H1 (cell line): ENCODE data around the gene LRG1. TPM values are rescaled to one million over a fixed set of nuclear protein-coding genes. Genes with fewer than 3 reads are reported as not detected.

ENCODE experiments used
- CTCF ChIA-PET: fragments of 300-600 bp; sonication (Branson Sonifier 250); formaldehyde crosslinking; loops from one replicate; lab custom pipeline; 2021; ENCODE audit not compliant: partially characterized antibody; lab: Charles Lee
- POLR2A ChIA-PET: fragments of 300-600 bp; sonication (Branson Sonifier 250); formaldehyde crosslinking; loops from one replicate; lab custom pipeline; 2021; ENCODE audit warnings: inconsistent platforms; ENCODE audit not compliant: partially characterized antibody; lab: Charles Lee
- DNase-seq, 2 experiments: peaks; one replicate each; pipeline versions ENCODE4 v3.0.0 to v3.0.0-alpha.2; 2010 to 2022; ENCODE audit warnings: low spot score in 2 of 2, low read depth in 1 of 2, mixed read lengths in 1 of 2
- FAIRE-seq: peaks from 2 replicates; lab custom pipeline; 2011; peaks lifted over from hg19 to GRCh38; lab: Jason Lieb, UNC
- H2AFZ ChIP-seq: 2 replicates; pipeline ENCODE4 v1.8.1; 2012; ENCODE audit warnings: low read length, inconsistent platforms
- H2AK5ac ChIP-seq: 2 replicates; pipeline ENCODE4 v1.6.1; 2013; ENCODE audit warnings: low read depth, low read length
- H2BK120ac ChIP-seq: replicated peaks from 2 replicates; pipeline ENCODE3; 2013; ENCODE audit warnings: low read depth, low read length, inconsistent platforms
- H2BK12ac ChIP-seq: 2 replicates; pipeline ENCODE4 v1.6.1; 2013; ENCODE audit warnings: low read depth, low read length
- H2BK15ac ChIP-seq: 2 replicates; pipeline ENCODE4 v1.6.1; 2013; ENCODE audit warnings: low read length
- H2BK20ac ChIP-seq: 2 replicates; pipeline ENCODE4 v1.6.1; 2013; ENCODE audit warnings: low read length
- H2BK5ac ChIP-seq: 2 replicates; pipeline ENCODE4 v1.6.1; 2013; ENCODE audit warnings: low read depth, low read length
- H3K14ac ChIP-seq: 2 replicates; pipeline ENCODE4 v1.6.1; 2013; ENCODE audit warnings: inconsistent platforms; ENCODE audit not compliant: insufficient read length
- H3K18ac ChIP-seq: 2 replicates; pipeline ENCODE4 v1.6.1; 2013; ENCODE audit warnings: low read length; ENCODE audit errors: extremely low read depth
- H3K23ac ChIP-seq: 2 replicates; pipeline ENCODE4 v1.6.1; 2013; ENCODE audit warnings: inconsistent platforms; ENCODE audit not compliant: insufficient read length
- H3K23me2 ChIP-seq: 2 replicates; pipeline ENCODE4 v1.6.1; 2013; ENCODE audit warnings: low read depth, low read length
- H3K27ac ChIP-seq: 2 replicates; pipeline ENCODE4 v1.6.1; 2011; ENCODE audit warnings: low read depth, low read length, inconsistent platforms
- H3K27me3 ChIP-seq, 4 experiments: replicated peaks in 1 of 4; 1 replicate in 1 of 4; 2 replicates in 3 of 4; pipeline versions ENCODE4 v1.6.1 to v1.8.1; 2011 to 2013; ENCODE audit warnings: low read length in 3 of 4, mild to moderate bottlenecking in 3 of 4, inconsistent platforms in 2 of 4, mixed read lengths in 2 of 4, moderate library complexity in 1 of 4; ENCODE audit not compliant: control insufficient read depth in 3 of 4, insufficient read depth in 3 of 4; ENCODE audit errors: extremely low read depth in 1 of 4
- H3K36me3 ChIP-seq, 4 experiments: 2 replicates each; pipeline versions ENCODE4 v1.6.1 to v1.8.1; 2011 to 2013; ENCODE audit warnings: mild to moderate bottlenecking in 4 of 4, low read length in 3 of 4, moderate library complexity in 2 of 4, control low read depth in 1 of 4, inconsistent platforms in 1 of 4; ENCODE audit not compliant: insufficient read depth in 4 of 4, control insufficient read depth in 2 of 4
- H3K4ac ChIP-seq: replicated peaks from 2 replicates; pipeline ENCODE3; 2013; ENCODE audit warnings: low read length, low read depth, mixed read lengths, inconsistent platforms; ENCODE audit not compliant: insufficient read length
- H3K4me1 ChIP-seq, 4 experiments: replicated peaks in 1 of 4; 1 replicate in 1 of 4; 2 replicates in 3 of 4; pipeline versions ENCODE4 v1.6.1 to v1.8.1; 2011 to 2013; ENCODE audit warnings: low read length in 3 of 4, inconsistent platforms in 2 of 4, mixed read lengths in 1 of 4; ENCODE audit not compliant: insufficient read depth in 4 of 4, control insufficient read depth in 3 of 4
- H3K4me2 ChIP-seq, 2 experiments: 2 replicates each; pipeline versions ENCODE4 v1.6.1 to v1.8.1; 2011 to 2013; ENCODE audit warnings: low read depth in 2 of 2, low read length in 2 of 2, control low read depth in 1 of 2, inconsistent platforms in 1 of 2, mild to moderate bottlenecking in 1 of 2; ENCODE audit not compliant: insufficient read depth in 1 of 2
- H3K4me3 ChIP-seq, 4 experiments: fragments of 200-600, 300-600 bp in 1 of 4; sonication (generic), shearing (Covaris generic), sonication (Bioruptor Twin) in 1 of 4; 2 replicates each; pipeline versions ENCODE4 v1.5.1 to v1.8.1; 2011 to 2016; ENCODE audit warnings: low read length in 4 of 4, low read depth in 3 of 4, control low read depth in 2 of 4, inconsistent platforms in 2 of 4, mild to moderate bottlenecking in 2 of 4, mixed read lengths in 1 of 4, moderate library complexity in 1 of 4; ENCODE audit not compliant: insufficient read depth in 2 of 4; ENCODE audit errors: extremely low read depth in 1 of 4
- H3K56ac ChIP-seq: replicated peaks from 2 replicates; pipeline ENCODE3; 2013; ENCODE audit warnings: low read depth, mild to moderate bottlenecking, mixed read lengths, low read length, inconsistent platforms; ENCODE audit not compliant: insufficient read length
- H3K79me1 ChIP-seq: 2 replicates; pipeline ENCODE4 v1.6.1; 2013; ENCODE audit warnings: low read depth, low read length, control low read depth
- H3K79me2 ChIP-seq, 2 experiments: 2 replicates each; pipeline versions ENCODE4 v1.6.1 to v1.8.1; 2012 to 2013; ENCODE audit warnings: low read length in 2 of 2, mild to moderate bottlenecking in 2 of 2, inconsistent platforms in 1 of 2; ENCODE audit not compliant: insufficient read depth in 2 of 2, control insufficient read depth in 1 of 2
- H3K9ac ChIP-seq, 4 experiments: replicated peaks in 1 of 4; 1 replicate in 1 of 4; 2 replicates in 3 of 4; pipeline versions ENCODE4 v1.6.1 to v1.8.1; 2011 to 2013; ENCODE audit warnings: low read depth in 3 of 4, low read length in 3 of 4, control low read depth in 2 of 4, mild to moderate bottlenecking in 2 of 4, moderate library complexity in 2 of 4, inconsistent platforms in 1 of 4; ENCODE audit errors: extremely low read depth in 1 of 4
- H3K9me3 ChIP-seq, 2 experiments: 2 replicates each; pipeline versions ENCODE4 v1.6.1 to v1.8.1; 2012 to 2013; ENCODE audit warnings: mild to moderate bottlenecking in 2 of 2, moderate library complexity in 2 of 2, control low read depth in 1 of 2, inconsistent platforms in 1 of 2, low read depth in 1 of 2, low read length in 1 of 2, mixed read lengths in 1 of 2; ENCODE audit not compliant: insufficient read depth in 2 of 2
- H4K20me1 ChIP-seq, 2 experiments: replicated peaks in 1 of 2; 2 replicates each; pipeline versions ENCODE3 to v1.8.1; 2011 to 2013; ENCODE audit warnings: inconsistent platforms in 2 of 2, low read length in 2 of 2, mild to moderate bottlenecking in 1 of 2; ENCODE audit not compliant: insufficient read depth in 2 of 2, control insufficient read depth in 1 of 2
- H4K5ac ChIP-seq: 2 replicates; pipeline ENCODE4 v1.6.1; 2013; ENCODE audit warnings: low read length, low read depth, mixed read lengths, inconsistent platforms; ENCODE audit not compliant: insufficient read length
- H4K8ac ChIP-seq: 2 replicates; pipeline ENCODE4 v1.8.0; 2013; ENCODE audit warnings: mild to moderate bottlenecking, moderate library complexity, low read length, inconsistent platforms; ENCODE audit not compliant: insufficient read depth; ENCODE audit errors: extremely low read depth
- H4K91ac ChIP-seq: replicated peaks from 2 replicates; pipeline ENCODE3; 2013; ENCODE audit warnings: low read length, mixed read lengths, inconsistent platforms; ENCODE audit not compliant: insufficient read length
- RFX5 ChIP-seq: IDR thresholded peaks from 2 replicates; pipeline ENCODE4 v1.6.1; 2011; ENCODE audit warnings: low read depth, low read length, improper control_type of control experiment, borderline replicate concordance
- SUZ12 ChIP-seq: fragments of 200-600 bp; sonication (generic); IDR thresholded peaks from 2 replicates; pipeline ENCODE4 v1.6.1; 2012; ENCODE audit warnings: mild to moderate bottlenecking, inconsistent platforms, low read length, moderate library complexity, mixed read lengths
- WGBS, 2 experiments: shearing (Covaris generic) in 1 of 2; methylation state at CpG; one replicate each; pipeline versions ENCODE4 v1.1.6 to v1.1.7; 2013 to 2015; ENCODE audit warnings: low lambda C conversion rate in 2 of 2, mixed read lengths in 2 of 2, inconsistent platforms in 1 of 2, low coverage in 1 of 2, missing lambda C conversion rate in 1 of 2; ENCODE audit not compliant: insufficient replicate concordance in 2 of 2, insufficient coverage in 1 of 2, insufficient read length in 1 of 2; ENCODE audit errors: extremely low coverage in 1 of 2, missing lambda C conversion rate in 1 of 2; 5-methylcytosine and 5-hydroxymethylcytosine counted together
- polyA plus RNA-seq, 7 experiments: library from polyadenylated mRNA; depleted of rRNA in 3 of 7; stranded (reverse) in 5 of 7; unstranded in 2 of 7; fragments of >200 nt in 5 of 7; fragments of 200-250 nt in 2 of 7; gene quantifications; 1 replicate in 5 of 7; 2 replicates in 1 of 7; 4 replicates in 1 of 7; pipeline versions ENCODE4 v1.2.1 to v1.2.3, GENCODE V29; 2011 to 2013; ENCODE audit warnings: missing spikeins in 2 of 7, mixed read lengths in 2 of 7
- total RNA-seq: library from RNA; stranded (reverse); fragmentation: NEBNext Ultra II Directional; extraction: Animal tissue kit (Norgen Biotek cat#: 25700); gene quantifications from 2 replicates; pipeline ENCODE4 v1.2.1, GENCODE V29; 2021

LRG1 gene
- total and polyA plus RNA-seq, 2 of the 8 experiments (the other 6 are each of a cell fraction or from before 2014, with no cell fraction given), result 0.48 to 0.79 TPM

DNA sequence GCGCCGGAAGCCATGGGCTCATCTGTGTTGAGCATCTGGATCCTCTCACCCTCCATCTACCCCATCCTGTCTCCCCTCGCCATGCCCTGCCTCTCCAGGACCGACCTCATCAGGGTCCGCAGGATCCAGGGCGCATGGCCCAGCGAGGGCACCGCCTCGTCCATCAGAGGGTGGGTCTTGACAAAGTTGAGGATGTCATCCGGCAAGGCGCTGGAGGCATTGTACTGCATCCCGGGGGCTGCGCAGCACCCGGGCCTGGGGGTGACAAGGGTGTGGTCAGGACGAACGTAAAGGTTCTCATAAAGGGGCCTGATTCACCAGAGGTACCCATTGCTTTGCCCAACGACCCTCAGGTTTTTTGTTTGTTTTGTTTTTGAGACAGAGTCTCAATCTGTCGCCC, 10.2 kb upstream of the LRG1 start:
- Histone ChIP-seq H3K56ac (no peak overlapping the region), H4K20me1 (peaks cover 3 to 16% of the 10 kb centered on the region in 2 experiments), H3K4ac (no peak overlapping the region), H3K79me2 (no peaks in the 10 kb centered on the region), H2AK5ac (no peak overlapping the region), H2BK120ac (no peak overlapping the region), H3K27me3 (no peaks in the 10 kb centered on the region), H3K27ac (no peak overlapping the region), H2BK15ac (no peak overlapping the region), H3K9ac (no peak overlapping the region), H3K23ac (no peak overlapping the region), H4K5ac (no peak overlapping the region), H4K8ac (no peak overlapping the region), H3K18ac (no peak overlapping the region), H2AFZ (no peak overlapping the region), H3K23me2 (peaks cover 10% of the 10 kb centered on the region; the same call in 1 of the 2 replicates), H3K4me1 (no peaks in the 10 kb centered on the region; a peak in 1 of 7 replicates), H2BK5ac (no peak overlapping the region), H3K79me1 (no peaks in the 10 kb centered on the region), H3K14ac (no peak overlapping the region), H3K36me3 (peaks cover 9 to 40% (median 30%) of the 10 kb centered on the region in 4 experiments; a peak in 7 of 8 replicates), H3K9me3 (no peaks in the 10 kb centered on the region), H2BK12ac (no peak overlapping the region), H2BK20ac (no peak overlapping the region), H4K91ac (no peak overlapping the region), H3K4me3 (no peak overlapping the region), H3K4me2 (no peak overlapping the region)
- TF ChIP-seq RFX5, result no peak
- no peak for TF ChIP-seq SUZ12
- ChIA-PET POLR2A (interaction anchor here (0.8 kb wide), 1 partner anchor 160 kb away, joined by 3 read pairs; no protein-coding TSS in a partner anchor), CTCF (interaction anchor here (0.6 to 3.6 kb wide), 2 partner anchors 9 to 25 kb away, joined by 3 to 22 read pairs; no protein-coding TSS in a partner anchor)
- no peak for DNase-seq
- 94% methylated on average over 18 of the region's 18 CpGs; no CpG with 5 or more reads in 1 of the 2 experiments for WGBS, 2 experiments
- FAIRE-seq, result no peak
